ENCODE data around the gene AKAP17A.
"Not testable (repeated sequence)": the region's sequence is repeated elsewhere in the genome, so short reads cannot be mapped to it uniquely, and the experiment has no call there.

AKAP17A gene

GRCh38 chrX:1591102-1591862 lies at the start of gene AKAP17A:
Gene AKAP17A (plus strand): TSS chrX:1591604. CDS start chrX:1593463, 1,859 bp downstream.
- DNase-seq = peak; percentile 52

GRCh38 chrX:1542994-1543725 lies 48.2 kb upstream of the AKAP17A start:
- no peak for DNase-seq

- no peak for DNase-seq
Measured at GRCh38 chrX:1545776-1546408, 45.5 kb upstream of the AKAP17A start.

GRCh38 chrX:1546691-1547251 lies 44.6 kb upstream of the AKAP17A start:
- DNase-seq = no peak

GRCh38 chrX:1551959-1552546 lies 39.4 kb upstream of the AKAP17A start:
- DNase-seq = no peak

- no peak for DNase-seq
Measured at GRCh38 chrX:1554469-1555210, 36.8 kb upstream of the AKAP17A start.

- no peak for DNase-seq
Measured at GRCh38 chrX:1555370-1555769, 36.0 kb upstream of the AKAP17A start.

- not testable (repeated sequence) for DNase-seq
Measured at GRCh38 chrX:1557442-1557841, 34.0 kb upstream of the AKAP17A start.

- no peak for DNase-seq
Measured at GRCh38 chrX:1558761-1559468, 32.5 kb upstream of the AKAP17A start.

- no peak for DNase-seq
Measured at GRCh38 chrX:1561164-1561563, 30.2 kb upstream of the AKAP17A start.

- DNase-seq = not testable (repeated sequence)
Measured at GRCh38 chrX:1564077-1564476, 27.3 kb upstream of the AKAP17A start.

- DNase-seq = no peak
Measured at GRCh38 chrX:1564750-1565683, 26.4 kb upstream of the AKAP17A start.

- not testable (repeated sequence) for DNase-seq
Measured at GRCh38 chrX:1574181-1574580, 17.2 kb upstream of the AKAP17A start.

- no peak for DNase-seq
Measured at GRCh38 chrX:1576201-1576992, 15.0 kb upstream of the AKAP17A start.

- no peak for DNase-seq
Measured at GRCh38 chrX:1577845-1578244, 13.6 kb upstream of the AKAP17A start.

- DNase-seq = no peak
Measured at GRCh38 chrX:1578511-1579173, 12.8 kb upstream of the AKAP17A start.

GRCh38 chrX:1581132-1581531 lies 10.3 kb upstream of the AKAP17A start:
- peak; percentile 11 for DNase-seq

GRCh38 chrX:1582686-1583437 lies 8.5 kb upstream of the AKAP17A start:
- no peak for DNase-seq
